ENCODE results near the gene CHRM2. TPM values are rescaled to one million over a fixed set of nuclear protein-coding genes. Genes with fewer than 3 reads are reported as not detected.

Gene CHRM2
- total RNA-seq, 2 experiments from 2014 or later = not detected

DNA sequence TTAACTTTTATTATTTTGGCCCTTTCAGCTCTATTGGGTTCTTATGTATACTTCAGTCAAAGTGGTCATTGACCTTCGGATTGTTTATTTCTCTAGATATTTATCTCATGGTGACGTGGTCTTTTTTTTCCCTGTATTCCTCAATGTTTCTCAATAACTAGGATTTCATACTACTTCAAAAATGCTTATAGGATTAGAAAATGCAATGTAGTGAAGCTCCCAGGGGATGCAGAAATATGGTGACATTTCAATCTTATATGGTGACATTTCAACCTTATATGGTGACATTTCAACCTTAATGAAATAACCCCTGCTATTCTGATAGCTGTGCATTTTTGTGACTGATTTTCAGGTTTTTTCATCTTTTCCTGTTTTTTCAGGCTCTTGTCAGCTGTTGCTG is 51.4 kb downstream of the CHRM2 start:
- Mint-ChIP-seq H3K9me3 (no peaks in the 10 kb centered on the region), H3K27ac (no peak overlapping the region), H3K4me1 (no peaks in the 10 kb centered on the region), H3K36me3 (no peaks in the 10 kb centered on the region), H3K4me3 (no peak overlapping the region), H3K27me3 (no peaks in the 10 kb centered on the region)
- DNase-seq = no peak
- no peak for ATAC-seq (ENCODE audit: low read depth)
- POLR2A ChIA-PET = no interaction called here

DNA sequence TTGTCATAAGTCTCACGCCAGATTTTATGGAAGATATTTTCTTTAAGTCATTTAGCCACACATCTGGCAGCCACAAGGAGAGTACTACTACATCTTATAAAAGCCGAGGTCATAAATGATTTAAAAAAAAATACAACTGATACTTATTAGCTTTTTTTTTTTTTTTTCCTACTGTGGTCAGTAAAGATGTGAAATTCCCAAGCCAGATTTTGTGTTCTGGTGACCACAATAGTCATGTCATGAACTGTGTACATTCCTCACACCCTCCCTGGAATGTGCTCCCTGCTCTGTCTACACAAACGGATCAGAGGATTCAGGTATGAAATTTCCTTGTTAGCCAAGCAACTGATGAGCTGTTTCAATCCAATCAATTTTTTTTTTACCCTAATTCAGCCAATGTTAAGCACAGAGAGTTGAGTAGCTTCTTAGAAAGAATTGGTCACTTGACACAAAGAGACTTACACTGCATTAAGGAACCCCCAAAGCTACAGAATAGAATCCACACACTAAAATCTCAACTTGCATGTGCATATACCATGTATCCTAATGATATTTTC is 54.7 kb downstream of the CHRM2 start:
- no peaks in the 10 kb centered on the region for H3K27me3 Mint-ChIP-seq
- H3K27ac Mint-ChIP-seq = no peak overlapping the region
- no peak for ATAC-seq (ENCODE audit: low read depth)
- no peaks in the 10 kb centered on the region for H3K9me3 Mint-ChIP-seq
- POLR2A ChIA-PET = no interaction called here
- DNase-seq = no peak
- H3K4me3 Mint-ChIP-seq = no peak overlapping the region
- no peaks in the 10 kb centered on the region for H3K36me3 Mint-ChIP-seq
- H3K4me1 Mint-ChIP-seq = no peaks in the 10 kb centered on the region

DNA sequence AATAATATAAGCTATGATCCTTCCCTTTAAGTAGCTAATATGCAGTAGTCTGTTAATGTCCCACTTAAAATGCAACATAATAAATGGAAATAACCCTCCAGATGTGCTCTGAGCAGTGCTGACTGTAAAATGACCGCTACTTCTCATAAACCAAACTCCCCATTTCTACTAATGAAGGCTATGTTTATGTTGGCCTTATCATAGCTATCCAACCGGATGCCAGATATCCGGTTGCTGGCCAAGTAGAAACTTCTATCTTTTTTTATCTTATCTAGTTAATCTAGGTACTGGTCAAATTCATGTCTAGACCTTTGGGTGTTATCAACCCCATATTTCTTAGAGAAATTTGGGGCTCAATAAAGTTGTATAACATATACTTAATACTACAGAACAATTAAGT is 56.6 kb downstream of the CHRM2 start:
- POLR2A ChIA-PET = no interaction called here
- ATAC-seq (ENCODE audit: low read depth) (no peak), DNase-seq (no peak)
- Mint-ChIP-seq H3K4me1 (no peaks in the 10 kb centered on the region), H3K4me3 (no peak overlapping the region), H3K36me3 (no peaks in the 10 kb centered on the region), H3K9me3 (peaks cover 1% of the 10 kb centered on the region), H3K27me3 (no peaks in the 10 kb centered on the region), H3K27ac (no peak overlapping the region)

DNA sequence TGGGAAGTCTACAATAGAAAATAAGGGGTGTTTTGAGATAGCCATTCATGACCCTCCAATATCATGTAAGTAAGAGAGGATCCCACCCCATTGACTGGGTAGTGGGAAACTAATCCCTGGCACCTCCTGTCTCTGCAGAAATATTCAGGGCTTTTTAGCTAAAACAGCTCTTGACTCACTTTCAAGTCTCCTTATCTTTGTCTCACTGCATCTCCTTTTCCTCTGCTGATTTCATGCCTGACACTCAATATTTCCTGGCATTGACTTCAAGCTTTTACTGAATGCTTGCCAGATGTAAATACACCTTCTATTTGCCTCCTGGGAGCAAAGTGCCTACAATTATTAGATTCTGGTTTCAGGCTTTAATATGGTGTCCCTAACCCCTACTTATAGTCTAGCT is 57.1 kb downstream of the CHRM2 start:
- Mint-ChIP-seq H3K27me3 (no peaks in the 10 kb centered on the region), H3K9me3 (peaks cover 1% of the 10 kb centered on the region), H3K4me3 (no peak overlapping the region), H3K27ac (no peak overlapping the region), H3K36me3 (no peaks in the 10 kb centered on the region), H3K4me1 (no peaks in the 10 kb centered on the region)
- POLR2A ChIA-PET = no interaction called here
- ATAC-seq (ENCODE audit: low read depth) (no peak), DNase-seq (no peak)

DNA sequence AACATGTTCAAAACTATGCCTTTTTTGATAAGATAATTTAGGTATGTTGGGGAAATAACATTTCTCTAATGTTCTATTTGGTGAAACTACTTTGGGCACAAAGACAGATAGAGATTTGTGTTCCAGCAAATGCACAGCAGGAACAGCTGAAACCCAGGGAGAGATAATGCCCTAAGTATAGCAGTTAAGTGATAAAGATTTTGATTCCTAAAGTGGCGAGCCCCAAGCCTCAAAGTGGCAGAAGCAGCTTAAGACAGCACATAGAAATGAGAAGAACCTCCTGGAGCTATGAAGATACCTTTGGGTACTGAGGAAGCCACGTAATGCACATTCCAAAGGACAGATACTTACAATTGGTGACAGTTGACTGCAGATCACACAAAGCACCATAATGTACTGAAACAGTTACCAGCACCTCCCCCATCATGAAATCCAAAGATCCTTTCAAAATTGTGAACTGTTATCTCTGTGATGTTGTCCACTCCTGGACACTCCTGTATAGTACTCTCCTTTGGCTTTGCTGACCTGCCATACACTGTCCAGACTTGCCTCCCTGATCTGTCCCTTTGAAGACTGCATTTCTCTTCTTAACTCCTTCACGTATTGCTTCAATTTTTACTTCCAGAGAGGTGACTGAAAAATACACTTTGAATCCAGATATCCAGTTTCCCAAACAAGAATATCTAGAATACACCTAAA is 62.9 kb downstream of the CHRM2 start:
- no peak for DNase-seq
- H3K4me1 Mint-ChIP-seq = no peaks in the 10 kb centered on the region
- H3K9me3 Mint-ChIP-seq = peaks cover 5% of the 10 kb centered on the region

DNA sequence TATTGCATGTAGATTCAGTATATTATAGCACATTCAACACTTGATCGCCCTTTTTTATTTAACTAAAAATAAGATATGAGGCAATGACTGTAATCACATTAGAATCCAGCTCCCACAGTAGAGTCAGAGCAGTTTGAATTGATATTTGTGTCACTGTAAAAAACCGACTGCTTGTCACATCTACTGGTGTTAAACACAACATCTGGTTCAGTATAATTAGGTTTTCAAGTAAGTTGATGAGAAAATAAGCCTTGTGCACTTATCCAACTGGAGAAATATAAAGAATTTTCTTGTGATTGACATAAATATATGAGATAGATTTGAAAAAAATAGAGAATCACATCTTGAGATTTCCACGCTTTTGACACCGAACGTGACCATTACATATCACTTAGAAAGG is 69.0 kb downstream of the CHRM2 start:
- POLR2A ChIA-PET = no interaction called here
- ATAC-seq (ENCODE audit: low read depth) (no peak), DNase-seq (no peak)
- H3K9me3 Mint-ChIP-seq = peaks cover 2% of the 10 kb centered on the region
- H3K4me3 Mint-ChIP-seq = no peak overlapping the region
- H3K27ac Mint-ChIP-seq = no peak overlapping the region
- no peaks in the 10 kb centered on the region for H3K36me3 Mint-ChIP-seq
- H3K27me3 Mint-ChIP-seq = no peaks in the 10 kb centered on the region
- H3K4me1 Mint-ChIP-seq = no peaks in the 10 kb centered on the region

More for the DNA sequence above, 62.9 kb downstream of the CHRM2 start:
- Mint-ChIP-seq H3K27ac (no peak overlapping the region), H3K27me3 (no peaks in the 10 kb centered on the region), H3K36me3 (no peaks in the 10 kb centered on the region), H3K4me3 (no peak overlapping the region)
- ATAC-seq (ENCODE audit: low read depth) = no peak
- POLR2A ChIA-PET = no interaction called here

DNA sequence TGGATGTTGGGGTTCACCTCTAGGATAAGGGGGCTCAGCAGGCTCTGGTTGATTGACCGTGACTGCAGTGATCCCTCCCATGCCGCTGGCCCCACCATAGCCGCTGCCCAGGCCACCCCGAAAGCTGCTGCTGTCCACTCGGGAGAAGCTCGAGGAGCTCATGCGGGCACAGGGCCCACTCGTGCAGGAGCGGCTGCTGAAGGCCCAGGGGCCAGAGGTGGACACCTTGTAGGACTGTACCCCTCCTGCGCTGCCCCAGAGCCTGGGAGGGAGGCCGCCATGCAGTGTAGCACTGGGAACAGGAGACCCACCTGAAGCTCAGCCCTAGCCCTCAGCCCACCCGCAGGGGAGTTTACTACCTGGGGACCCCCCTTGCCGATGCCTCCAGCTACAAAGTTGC is 70.0 kb downstream of the CHRM2 start:
- no peak for DNase-seq

DNA sequence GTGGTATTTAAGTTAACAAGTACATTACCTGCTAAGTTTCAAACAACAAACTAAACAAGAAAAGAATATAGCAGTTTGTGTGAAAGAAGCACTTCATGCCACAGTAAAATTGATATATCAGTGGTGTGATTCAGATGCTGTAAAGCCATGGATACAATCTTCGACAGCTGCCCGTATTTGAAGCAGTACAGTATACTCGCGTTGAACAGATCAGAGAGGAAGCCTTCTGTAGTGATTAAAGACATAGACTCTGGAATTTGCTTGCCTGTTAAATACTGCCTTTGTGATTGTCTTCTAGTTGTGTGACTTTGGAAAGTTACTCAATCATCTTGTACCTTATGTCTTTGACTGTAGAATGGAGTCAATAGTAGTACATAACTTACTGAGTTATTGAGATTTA is 71.7 kb downstream of the CHRM2 start:
- no peaks in the 10 kb centered on the region for H3K9me3 Mint-ChIP-seq
- no peak overlapping the region for H3K27ac Mint-ChIP-seq
- no peaks in the 10 kb centered on the region for H3K27me3 Mint-ChIP-seq
- POLR2A ChIA-PET = no interaction called here
- H3K4me3 Mint-ChIP-seq = no peak overlapping the region
- ATAC-seq (ENCODE audit: low read depth) (no peak), DNase-seq (no peak)
- H3K36me3 Mint-ChIP-seq = no peaks in the 10 kb centered on the region
- H3K4me1 Mint-ChIP-seq = no peaks in the 10 kb centered on the region

More for the DNA sequence above, 70.0 kb downstream of the CHRM2 start:
- H3K27me3 Mint-ChIP-seq = no peaks in the 10 kb centered on the region
- no peak overlapping the region for H3K4me3 Mint-ChIP-seq
- H3K4me1 Mint-ChIP-seq = no peaks in the 10 kb centered on the region
- H3K36me3 Mint-ChIP-seq = no peaks in the 10 kb centered on the region
- peaks cover 2% of the 10 kb centered on the region for H3K9me3 Mint-ChIP-seq
- POLR2A ChIA-PET = interaction anchor here (0.6 kb wide), 1 partner anchor 27 kb away, joined by 4 read pairs; no protein-coding TSS in a partner anchor
- H3K27ac Mint-ChIP-seq = no peak overlapping the region
- no peak for ATAC-seq (ENCODE audit: low read depth)

DNA sequence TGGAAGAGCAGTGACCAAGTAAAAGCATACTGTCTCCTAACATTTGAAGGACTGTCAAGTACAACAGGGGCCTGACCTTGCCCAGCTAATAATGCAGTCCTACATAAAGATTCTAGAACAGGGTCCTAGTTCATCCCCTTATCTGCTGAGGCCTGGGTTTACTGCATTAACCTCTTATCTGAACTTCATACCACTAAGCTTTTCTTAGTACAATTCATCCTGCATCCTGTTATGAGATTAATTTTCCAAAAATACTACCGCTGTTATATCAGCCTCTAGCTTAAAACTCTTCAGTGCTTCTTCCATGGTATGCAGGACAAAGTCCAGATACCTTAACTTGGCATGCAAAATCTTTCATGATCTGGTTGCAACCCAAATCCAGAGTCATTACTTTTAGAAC is 72.5 kb downstream of the CHRM2 start:
- POLR2A ChIA-PET = no interaction called here
- Mint-ChIP-seq H3K27me3 (no peaks in the 10 kb centered on the region), H3K9me3 (no peaks in the 10 kb centered on the region)

DNA sequence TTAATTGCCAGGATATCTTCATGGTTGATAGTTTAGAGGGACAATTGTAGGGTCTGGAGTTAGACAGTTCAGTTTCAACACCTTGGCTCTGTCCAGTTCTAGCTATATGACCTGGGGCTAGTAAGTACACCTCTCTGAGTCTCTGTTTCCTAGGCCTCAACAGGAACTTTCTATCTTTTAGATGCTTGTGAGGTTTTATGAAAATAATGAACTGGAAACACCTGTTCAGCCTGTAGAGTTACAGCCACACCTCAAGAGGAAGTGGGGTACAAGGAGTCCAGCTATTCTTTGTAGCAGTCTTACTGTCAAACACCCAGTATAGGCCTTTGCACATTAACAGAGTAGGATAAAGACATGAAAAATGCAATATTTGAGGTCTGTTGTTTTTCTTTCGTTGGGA is 73.4 kb downstream of the CHRM2 start:
- H3K4me3 Mint-ChIP-seq = no peak overlapping the region
- H3K9me3 Mint-ChIP-seq = no peaks in the 10 kb centered on the region
- no peak overlapping the region for H3K27ac Mint-ChIP-seq
- no peaks in the 10 kb centered on the region for H3K4me1 Mint-ChIP-seq
- H3K36me3 Mint-ChIP-seq = no peaks in the 10 kb centered on the region
- POLR2A ChIA-PET = no interaction called here
- DNase-seq (no peak), ATAC-seq (ENCODE audit: low read depth) (no peak)
- H3K27me3 Mint-ChIP-seq = no peaks in the 10 kb centered on the region

More for the DNA sequence above, 72.5 kb downstream of the CHRM2 start:
- Mint-ChIP-seq H3K4me1 (no peaks in the 10 kb centered on the region), H3K4me3 (no peak overlapping the region), H3K27ac (no peak overlapping the region), H3K36me3 (no peaks in the 10 kb centered on the region)
- ATAC-seq (ENCODE audit: low read depth) (no peak), DNase-seq (no peak)

DNA sequence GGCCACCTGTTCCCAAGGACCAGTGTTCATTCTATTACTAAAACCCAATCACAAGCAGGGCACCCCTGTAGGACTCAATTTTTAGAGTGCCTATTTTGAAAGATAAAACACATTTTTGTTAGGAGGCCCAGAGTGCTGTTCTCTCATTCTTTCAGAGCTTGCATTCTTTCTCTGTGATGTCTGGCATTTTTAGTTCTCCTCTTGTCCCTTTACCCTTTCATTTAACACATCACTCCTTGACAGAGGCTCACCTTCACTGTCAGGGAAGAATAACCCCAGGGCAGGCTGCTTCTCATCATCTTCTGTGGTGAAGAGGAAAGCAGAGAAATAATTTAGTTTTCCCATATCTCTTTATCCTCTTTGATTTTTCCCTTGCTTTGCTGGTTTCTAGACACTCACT is 73.9 kb downstream of the CHRM2 start:
- Mint-ChIP-seq H3K36me3 (no peaks in the 10 kb centered on the region), H3K27ac (no peak overlapping the region), H3K27me3 (no peaks in the 10 kb centered on the region), H3K9me3 (no peaks in the 10 kb centered on the region), H3K4me1 (no peaks in the 10 kb centered on the region), H3K4me3 (no peak overlapping the region)
- DNase-seq (no peak), ATAC-seq (ENCODE audit: low read depth) (no peak)
- POLR2A ChIA-PET = no interaction called here

DNA sequence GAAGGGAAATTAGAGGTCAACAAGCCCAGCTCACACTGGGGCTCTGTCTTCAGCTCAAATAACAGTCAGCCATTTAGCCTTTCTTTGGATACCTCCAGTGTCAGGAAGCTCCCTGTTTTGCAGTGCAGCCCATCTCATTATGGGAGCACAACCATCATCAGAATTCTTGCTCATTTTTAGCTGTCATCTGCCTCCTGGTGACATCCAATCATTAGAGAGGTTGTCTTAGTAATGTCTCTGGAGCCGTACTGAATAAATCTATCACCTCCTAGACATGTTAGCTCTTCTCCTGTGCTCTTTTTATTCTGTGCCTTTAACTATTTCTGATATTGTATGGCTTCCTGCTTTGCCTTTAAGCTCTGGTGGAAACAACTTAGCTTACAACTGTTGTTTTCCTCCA is 74.5 kb downstream of the CHRM2 start:
- POLR2A ChIA-PET = no interaction called here
- DNase-seq (no peak), ATAC-seq (ENCODE audit: low read depth) (no peak)
- Mint-ChIP-seq H3K9me3 (no peaks in the 10 kb centered on the region), H3K27ac (no peak overlapping the region), H3K4me1 (no peaks in the 10 kb centered on the region), H3K36me3 (no peaks in the 10 kb centered on the region), H3K27me3 (no peaks in the 10 kb centered on the region), H3K4me3 (no peak overlapping the region)

DNA sequence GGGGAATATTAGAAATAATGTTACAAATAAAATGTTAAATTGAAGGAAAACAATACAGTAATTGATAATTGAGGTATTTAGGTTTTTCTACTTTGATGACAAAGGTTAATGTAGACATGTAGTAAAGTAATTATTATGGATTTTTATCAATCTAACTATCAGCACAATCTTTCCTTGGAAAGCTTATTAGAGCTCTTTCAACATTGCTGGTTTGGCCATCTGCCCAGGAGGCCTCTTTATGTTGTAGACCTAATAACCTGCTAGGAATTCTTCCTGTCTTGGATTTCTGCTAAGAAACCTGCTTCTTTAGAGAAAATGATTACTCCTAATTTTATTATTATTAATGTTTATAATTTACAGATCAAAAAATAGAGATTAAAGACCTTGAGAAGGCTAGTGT is 78.9 kb downstream of the CHRM2 start:
- Mint-ChIP-seq H3K27me3 (no peaks in the 10 kb centered on the region), H3K27ac (no peak overlapping the region), H3K36me3 (no peaks in the 10 kb centered on the region), H3K4me3 (no peak overlapping the region), H3K9me3 (peaks cover 4% of the 10 kb centered on the region), H3K4me1 (no peaks in the 10 kb centered on the region)
- ATAC-seq (ENCODE audit: low read depth) (no peak), DNase-seq (no peak)
- POLR2A ChIA-PET = no interaction called here

DNA sequence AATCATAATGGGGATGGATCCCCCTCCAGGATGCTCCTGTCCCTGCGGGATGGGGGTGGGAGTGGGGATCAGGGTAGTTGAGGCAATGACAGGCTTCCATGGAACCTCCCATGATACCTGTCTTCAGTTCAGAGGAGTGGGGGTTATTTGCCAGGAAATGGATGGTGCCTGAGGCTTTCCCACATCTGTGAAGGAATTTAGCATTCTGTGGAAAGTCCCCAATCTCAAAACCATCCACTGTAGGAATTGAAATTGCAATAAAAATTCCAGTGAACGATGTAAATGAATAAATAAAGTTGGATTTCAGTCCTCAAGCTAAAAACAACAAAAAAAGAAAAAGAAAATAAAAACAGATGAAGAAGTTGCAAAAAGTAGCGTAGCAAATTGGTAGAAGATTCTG is 81.9 kb downstream of the CHRM2 start:
- ATAC-seq (ENCODE audit: low read depth) = no peak
- Mint-ChIP-seq H3K27ac (no peak overlapping the region), H3K4me1 (no peaks in the 10 kb centered on the region), H3K27me3 (no peaks in the 10 kb centered on the region), H3K36me3 (no peaks in the 10 kb centered on the region), H3K9me3 (peaks cover 4% of the 10 kb centered on the region), H3K4me3 (no peak overlapping the region)
- DNase-seq = no peak
- POLR2A ChIA-PET = no interaction called here
